HK-2 (cell line): Measurements from ENCODE around the gene P4HTM.
"Not testable (repeated sequence)": the region's sequence is repeated elsewhere in the genome, so short reads cannot be mapped to it uniquely, and the experiment has no call there.

Experiments used
- DNase-seq: peaks from one replicate; pipeline ENCODE4 v3.0.0-alpha.2; 2018; ENCODE audit not compliant: unreplicated experiment

P4HTM gene

DNA sequence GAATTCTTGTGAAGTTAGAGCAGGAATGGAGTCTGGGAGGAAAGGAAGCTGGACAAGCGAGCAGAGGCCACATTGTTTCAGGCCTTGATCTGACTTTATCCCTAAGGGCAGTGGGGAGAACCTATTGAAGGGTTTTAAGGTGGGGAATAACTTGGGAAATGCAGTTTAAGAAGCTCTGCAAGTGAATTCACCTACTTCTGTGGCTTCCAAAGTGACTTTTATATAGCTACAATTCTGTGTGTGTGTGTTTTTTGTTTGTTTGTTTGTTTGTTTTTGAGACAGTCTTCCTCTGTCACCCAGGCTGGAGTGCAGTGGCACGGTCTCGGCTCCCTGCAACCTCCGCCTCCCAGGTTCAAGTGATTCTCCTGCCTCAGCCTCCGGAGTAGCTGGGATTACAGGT is 18.6 kb downstream of the P4HTM start:
- not testable (repeated sequence) for DNase-seq

DNA sequence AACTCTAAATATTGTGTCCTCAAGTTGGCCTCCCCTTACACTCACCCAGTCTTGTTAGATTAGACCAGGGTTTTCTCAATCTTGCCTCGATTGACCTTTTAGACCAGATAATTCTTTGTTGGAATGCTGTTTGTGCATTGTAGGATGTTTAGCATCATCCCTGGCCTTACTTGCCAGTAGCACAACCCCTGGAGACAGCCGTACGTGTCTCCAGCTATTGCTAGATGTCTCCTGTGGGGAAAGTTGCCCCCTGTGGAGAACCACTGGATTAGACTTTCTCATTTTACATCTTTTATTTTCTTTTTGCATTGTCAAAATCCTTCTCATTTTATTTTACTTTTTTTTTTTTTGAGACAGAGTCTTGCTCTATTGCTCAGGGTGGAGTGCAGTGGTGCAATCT is 19.4 kb downstream of the P4HTM start:
- DNase-seq = no peak

DNA sequence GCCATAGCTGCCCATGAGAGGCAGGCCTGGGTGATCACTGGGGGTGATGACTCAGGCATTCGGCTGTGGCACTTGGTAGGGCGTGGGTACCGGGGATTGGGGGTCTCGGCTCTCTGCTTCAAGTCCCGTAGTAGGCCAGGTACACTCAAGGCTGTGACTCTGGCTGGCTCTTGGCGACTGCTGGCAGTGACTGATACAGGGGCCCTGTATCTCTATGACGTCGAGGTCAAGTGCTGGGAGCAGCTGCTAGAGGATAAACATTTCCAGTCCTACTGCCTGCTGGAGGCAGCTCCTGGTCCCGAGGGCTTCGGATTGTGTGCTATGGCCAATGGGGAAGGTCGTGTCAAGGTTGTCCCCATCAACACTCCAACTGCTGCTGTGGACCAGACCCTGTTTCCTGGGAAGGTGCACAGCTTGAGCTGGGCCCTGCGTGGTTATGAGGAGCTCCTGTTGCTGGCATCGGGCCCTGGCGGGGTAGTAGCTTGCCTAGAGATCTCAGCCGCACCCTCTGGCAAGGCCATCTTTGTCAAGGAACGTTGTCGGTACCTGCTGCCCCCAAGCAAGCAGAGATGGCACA is 22.5 kb downstream of the P4HTM start:
- DNase-seq = no peak

DNA sequence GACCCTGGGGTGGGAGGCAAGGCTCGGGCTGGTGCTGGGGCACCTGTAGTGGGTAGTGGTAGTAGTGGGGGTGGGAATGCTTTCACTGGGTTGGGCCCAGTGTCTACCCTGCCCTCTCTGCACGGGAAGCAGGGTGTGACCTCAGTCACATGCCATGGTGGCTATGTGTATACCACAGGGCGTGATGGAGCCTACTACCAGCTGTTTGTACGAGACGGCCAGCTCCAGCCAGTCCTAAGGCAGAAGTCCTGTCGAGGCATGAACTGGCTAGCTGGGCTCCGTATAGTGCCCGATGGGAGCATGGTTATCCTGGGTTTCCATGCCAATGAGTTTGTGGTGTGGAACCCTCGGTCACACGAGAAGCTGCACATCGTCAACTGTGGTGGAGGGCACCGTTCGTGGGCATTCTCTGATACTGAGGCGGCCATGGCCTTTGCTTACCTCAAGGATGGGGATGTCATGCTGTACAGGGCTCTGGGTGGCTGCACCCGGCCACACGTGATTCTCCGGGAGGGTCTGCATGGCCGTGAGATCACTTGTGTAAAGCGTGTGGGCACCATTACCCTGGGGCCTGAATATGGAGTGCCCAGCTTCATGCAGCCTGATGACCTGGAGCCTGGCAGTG is 23.2 kb downstream of the P4HTM start:
- no peak for DNase-seq

DNA sequence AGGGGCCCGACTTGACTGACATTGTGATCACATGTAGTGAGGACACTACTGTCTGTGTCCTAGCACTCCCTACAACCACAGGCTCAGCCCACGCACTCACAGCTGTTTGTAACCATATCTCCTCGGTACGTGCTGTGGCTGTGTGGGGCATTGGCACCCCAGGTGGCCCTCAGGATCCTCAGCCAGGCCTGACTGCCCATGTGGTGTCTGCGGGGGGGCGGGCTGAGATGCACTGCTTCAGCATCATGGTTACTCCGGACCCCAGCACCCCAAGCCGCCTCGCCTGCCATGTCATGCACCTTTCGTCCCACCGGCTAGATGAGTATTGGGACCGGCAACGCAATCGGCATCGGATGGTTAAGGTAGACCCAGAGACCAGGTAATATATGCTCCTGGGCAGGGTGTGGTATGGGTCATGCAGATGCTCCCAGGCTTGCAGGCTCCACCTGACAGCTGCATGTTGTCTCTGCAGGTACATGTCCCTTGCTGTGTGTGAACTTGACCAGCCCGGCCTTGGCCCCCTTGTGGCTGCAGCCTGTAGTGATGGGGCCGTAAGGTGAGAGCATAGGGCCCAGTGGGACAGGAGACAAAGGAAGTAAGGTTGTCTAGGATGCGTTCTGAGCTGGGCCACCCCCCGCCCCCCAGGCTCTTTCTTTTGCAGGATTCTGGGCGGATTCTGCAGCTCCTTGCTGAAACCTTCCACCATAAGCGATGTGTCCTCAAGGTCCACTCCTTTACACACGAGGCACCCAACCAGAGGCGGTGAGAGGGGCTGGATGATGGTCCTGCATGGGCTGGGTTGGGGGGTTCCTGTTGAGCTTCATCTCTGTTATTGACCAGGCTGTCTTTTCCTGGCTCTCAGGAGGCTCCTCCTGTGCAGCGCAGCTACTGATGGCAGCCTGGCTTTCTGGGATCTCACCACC is 24.0 kb downstream of the P4HTM start:
- DNase-seq = no peak

DNA sequence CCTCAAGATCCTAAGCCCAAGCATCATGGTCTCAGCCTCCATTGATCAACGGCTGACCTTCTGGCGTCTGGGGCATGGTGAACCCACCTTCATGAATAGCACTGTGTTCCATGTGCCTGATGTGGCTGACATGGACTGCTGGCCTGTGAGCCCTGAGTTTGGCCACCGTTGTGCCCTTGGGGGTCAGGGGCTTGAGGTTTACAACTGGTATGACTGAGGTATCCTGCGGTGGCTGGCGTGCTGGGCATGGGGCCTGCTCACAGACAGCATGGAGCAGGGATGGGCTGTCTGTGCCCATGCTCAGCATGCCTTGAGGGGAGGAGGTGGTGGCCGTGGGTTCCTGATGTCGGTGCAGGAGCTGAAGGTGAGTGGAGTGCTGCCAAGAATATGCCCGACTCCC is 25.0 kb downstream of the P4HTM start:
- no peak for DNase-seq

DNA sequence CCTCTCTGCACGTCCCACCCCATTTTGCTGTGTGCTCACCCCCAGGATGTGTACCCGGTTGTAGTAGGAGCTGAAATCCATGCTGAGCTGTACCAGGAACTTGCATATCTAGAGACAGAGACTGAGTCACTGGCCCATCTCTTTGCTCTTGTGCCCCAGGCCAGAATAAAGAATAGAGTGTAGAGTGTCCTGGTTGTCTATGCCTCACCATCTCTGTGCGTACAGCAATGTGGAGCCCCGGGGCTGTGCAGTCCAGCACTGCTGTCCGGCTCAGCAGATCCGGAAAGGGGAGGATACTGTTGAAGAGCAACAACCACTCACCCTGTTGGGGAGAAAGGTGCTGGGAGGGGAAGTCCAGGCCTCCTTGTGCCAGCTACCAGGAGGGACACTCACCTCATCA is 25.7 kb downstream of the P4HTM start:
- no peak for DNase-seq

DNA sequence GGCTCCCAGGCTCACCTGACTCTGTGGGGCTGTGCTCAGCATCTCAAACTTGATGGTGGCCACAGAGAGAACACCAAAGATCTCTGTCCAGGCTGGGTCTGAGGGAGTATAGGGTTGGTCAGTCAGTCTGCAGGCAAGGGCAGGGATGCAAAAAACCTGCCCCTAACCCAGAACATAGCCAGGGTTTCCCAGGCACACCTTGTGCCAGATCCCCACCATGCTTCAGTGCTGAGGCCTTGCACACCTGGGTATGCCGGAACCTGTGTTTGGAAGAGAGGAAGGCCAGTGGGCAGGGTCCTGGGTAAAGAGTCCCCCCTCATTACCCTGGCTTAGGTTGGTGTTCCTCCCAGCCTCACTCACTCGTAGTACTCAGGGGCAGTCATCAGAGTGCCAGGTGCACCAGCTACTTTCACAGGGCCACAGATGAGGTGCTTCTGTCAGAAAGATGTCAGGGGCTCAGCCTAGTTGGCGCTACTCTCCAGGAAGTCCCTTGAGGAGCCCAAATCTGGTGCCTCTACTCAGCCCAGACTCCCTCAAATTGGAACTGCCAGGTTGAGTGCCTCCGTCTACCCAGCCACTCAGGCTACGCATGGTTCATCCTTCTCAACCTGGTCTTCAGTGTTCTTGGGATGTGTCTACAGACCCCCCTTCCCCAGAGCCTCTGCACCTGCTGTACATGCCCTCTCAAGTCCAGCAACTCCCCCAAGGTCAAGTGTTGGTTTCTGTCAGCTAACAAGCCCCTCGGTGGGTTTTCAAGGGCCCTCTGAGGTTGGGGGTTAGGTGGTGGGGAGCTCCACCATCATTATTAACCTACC is 26.6 kb downstream of the P4HTM start:
- no peak for DNase-seq

DNA sequence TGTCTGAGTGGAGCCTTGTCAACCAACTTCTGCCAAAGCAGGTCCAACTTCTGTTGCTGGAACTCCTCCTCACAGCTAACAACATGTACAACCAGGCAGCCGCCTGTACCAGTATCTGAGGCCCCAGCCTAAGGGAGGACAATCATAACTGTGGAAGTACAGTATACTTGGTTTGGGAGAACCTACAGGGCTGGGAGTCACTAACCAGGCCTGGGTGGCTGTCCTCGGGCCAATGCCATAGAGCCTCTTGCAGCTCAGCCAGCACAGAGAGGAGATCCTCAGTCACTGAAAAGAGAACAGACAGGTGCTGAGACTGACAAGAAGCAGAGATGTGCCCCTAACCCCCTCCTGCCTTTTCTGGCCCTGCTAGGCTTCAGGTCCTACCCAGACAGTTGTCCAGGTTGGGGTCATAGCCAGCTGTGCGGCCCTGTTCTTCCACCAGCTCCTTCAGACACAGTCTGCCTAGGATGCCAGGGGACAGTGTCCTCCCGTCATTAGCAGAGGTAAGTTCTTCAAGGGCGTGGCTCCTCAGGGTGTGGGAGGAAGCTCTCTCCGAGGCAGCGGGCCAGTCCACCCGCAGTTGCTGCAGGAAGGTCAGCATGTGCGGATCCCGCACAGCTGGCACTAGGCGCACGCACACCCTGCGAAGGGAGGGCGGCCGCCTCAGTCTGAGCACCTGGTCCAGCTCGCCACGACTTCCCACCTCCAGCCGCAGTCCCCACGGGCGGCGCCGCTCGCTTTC is 27.4 kb downstream of the P4HTM start:
- no peak for DNase-seq

DNA sequence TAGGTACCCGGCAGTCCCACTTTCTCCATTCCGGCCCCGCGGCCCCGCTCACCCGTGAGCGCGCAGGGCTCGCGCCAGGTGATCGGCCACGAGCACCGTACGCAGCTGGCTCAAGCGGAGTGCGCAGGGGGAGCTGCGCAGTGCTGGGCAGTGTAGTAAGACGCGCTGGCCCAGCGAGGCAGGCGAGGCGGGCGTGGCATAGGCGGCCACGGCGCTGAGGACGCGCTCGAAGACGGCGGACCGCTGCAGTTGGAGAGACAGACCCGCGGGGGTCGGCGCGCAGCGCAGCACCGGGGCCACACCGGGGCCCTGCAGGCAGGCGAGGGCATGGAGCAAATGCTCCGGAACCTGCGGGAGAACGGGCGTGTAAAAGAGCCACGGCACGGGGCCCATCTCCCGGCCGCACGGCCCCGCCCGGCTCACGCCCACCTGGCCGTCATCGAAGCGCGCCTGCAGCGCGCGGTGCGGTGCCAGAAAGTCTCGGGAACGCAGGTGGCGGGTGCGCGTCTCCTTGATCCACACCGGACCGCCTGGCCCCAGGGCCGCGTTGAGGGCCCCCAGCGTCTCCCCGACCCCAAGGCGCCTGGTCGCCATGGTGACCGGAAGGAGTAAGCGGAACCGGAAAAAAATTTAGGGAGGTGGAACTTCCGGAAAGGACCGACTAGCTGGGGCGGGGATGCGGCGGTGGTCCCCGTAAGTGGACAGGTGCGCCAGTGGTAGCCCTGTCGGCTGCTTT is 28.1 kb downstream of the P4HTM start, which contains the start of gene DALRD3:
TSS of gene DALRD3 (minus strand) at position 610 of the 736 bp plus-strand sequence. CDS start at position 594, 16 bp downstream.
- peak; percentile 58 for DNase-seq

DNA sequence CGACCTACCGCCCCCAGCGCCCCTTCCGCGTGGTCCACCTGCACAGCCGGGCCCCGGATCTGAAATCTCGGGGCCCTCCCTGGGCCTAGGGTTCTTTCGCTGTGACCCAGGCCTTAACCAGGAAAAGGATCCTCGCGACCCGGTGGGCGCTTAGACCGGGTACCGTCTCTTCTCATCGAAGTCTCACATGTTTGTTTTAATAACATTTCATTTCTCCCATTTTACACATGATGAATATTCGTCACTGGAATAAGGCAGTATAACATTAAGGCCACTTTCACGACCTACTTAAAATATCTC is 28.6 kb downstream of the P4HTM start:
- DNase-seq = no peak

DNA sequence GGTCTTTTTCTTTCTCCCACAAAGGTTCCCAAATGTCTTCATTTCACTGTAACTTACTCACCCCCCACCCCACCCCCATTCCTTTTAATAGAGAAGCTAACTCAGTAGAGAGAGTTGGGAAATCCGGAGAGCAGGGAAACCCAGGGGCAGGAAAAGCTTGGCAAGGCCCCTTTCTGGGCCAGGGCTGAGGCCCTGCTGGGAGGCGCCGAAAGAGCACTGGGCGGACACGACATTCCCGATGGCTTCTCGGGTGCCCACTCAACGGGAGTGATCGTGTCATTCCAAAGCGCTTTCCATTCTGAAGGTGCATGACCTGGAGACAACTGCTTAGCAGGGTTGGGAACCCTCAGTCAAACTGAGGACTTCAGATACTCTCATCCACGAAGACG is 29.9 kb downstream of the P4HTM start:
- no peak for DNase-seq

DNA sequence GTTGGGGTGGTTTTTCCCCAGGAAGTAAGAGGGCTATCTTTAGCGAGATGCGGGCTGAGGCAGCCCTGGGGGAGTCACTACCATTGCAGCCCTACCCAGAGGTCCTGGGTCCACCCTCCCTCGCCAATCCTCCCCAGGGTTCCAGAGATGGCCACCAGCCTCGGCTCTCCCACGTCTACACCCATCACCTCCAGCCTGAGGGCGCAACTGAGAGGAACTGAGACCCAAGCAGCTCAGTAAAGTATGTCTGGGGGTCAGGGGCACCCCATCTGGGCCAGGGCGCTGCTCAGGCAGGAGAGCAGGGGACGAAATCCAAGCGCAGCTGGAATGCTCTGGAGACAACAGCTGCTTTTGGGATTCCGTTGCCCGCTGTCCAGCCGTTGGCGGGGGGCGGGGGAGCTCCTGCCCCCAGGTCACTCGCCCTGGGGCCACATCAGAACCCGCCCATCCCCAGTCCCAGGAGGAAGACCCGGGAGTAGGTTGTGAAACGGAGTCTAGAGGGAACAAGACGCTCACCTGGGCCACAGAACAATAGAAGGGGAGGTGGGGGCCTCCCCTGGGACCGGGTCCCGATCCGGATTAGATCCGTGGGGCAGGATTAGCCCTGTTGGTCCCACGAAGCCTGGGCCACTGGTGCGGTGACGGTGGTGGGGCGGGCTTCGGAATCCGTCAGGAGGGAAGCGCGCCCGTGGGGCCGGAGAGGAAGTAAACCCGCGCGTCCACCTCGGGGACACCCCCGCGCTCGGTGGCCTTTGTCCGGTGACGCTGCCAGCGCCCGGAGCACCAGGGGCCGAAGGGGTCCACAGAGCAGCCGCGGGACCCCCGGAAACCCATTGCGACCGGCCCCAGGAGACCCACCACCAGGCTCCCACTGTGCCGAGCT is 30.5 kb downstream of the P4HTM start:
- no peak for DNase-seq

DNA sequence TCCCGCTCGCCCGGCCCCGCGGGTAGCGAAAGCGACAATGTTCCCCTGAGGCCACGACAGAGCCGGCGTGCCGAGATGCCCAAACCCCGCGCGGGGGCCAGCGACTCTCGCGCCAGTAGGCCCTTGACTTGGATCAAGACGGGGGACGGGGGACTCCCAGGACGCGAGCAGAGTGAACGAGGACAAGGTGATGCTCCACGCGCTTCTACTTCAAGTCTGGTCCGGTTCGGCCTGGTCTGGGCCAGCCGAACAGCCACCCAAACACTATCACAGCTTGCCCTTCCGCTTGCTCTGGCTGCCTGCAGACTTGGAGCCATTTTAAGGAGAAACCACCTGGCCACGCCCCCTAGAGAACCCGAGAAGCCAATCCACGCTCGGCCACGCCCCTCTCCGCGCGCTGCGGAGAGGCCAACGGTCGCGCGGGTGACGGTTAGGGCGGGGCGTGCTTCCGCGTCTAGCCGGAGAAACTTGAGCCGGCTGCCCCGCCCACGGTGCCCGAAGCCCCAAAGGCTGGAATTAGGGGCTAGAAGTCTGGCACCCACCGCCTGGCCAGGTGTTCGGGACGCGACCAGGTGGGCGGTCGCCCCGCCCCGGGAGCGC is 31.3 kb downstream of the P4HTM start:
- peak; percentile 96 for DNase-seq

DNA sequence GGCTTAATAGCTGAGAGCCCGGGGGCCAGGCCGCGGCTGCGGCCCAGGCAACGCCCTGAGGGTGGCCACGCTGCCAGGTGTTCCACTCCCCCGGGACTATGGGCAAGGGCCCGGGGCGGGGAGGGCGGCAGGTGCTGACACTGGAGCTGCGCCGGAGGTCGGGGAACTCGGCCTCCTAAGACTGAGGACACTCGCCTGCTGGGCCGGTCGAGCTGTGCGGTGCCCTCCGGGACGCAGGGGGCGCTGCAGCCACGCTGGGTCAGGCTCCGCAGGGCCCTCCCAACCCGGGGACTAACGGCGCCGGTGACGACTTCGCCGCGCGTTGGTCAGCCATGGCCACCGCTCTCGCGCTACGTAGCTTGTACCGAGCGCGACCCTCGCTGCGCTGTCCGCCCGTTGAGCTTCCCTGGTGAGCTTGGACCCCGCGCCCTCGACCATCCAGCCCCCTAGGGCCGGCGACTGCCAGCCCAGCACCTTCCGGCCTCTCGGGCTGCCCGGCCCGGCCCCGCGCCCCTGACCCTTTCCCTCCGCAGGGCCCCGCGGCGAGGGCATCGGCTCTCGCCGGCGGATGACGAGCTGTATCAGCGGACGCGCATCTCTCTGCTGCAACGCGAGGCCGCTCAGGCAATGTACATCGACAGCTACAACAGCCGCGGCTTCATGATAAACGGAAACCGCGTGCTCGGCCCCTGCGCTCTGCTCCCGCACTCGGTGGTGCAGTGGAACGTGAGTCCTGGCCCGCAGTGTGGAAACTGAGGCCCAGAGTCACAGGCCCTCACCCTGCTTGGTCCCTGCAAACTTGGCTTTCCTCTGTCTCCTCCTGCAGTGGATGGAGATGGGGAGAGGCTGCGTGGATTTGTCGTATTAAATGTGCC is 32.0 kb downstream of the P4HTM start, which contains the start of gene NDUFAF3:
TSS of gene NDUFAF3 (plus strand) at position 309 of the 875 bp plus-strand sequence. CDS start at position 333, 24 bp downstream.
- peak; percentile 90 for DNase-seq

DNA sequence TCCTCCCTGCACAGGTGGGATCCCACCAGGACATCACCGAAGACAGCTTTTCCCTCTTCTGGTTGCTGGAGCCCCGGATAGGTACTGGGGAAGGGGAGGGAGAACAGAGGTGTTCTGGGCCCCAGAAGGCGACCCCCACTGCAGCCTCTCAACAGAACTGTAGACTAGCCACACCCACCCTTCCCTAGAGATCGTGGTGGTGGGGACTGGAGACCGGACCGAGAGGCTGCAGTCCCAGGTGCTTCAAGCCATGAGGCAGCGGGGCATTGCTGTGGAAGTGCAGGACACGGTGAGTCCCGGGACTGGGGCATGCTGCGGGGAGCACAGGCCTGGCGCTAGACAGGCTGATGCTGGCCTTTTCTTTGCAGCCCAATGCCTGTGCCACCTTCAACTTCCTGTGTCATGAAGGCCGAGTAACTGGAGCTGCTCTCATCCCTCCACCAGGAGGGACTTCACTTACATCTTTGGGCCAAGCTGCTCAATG is 32.7 kb downstream of the P4HTM start:
- no peak for DNase-seq

DNA sequence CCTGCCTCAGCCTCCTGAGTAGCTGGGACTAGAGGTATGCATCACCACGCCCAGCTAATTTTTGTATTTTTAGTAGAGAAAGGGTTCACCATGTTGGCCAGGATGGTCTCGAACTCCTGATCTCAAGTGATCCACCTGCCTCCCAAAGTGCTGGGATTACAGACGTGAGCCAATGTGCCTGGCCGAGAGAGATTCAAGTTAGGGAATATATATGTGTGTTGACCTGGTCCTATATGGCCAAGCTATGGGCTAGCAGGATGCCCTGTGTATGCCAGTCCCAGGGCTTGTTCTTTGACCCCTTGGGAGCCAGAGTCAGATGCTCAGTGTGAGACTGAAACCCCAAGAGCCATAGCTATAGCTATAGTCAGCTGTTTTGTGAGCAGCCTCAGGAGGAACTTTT is 33.7 kb downstream of the P4HTM start:
- no peak for DNase-seq

DNA sequence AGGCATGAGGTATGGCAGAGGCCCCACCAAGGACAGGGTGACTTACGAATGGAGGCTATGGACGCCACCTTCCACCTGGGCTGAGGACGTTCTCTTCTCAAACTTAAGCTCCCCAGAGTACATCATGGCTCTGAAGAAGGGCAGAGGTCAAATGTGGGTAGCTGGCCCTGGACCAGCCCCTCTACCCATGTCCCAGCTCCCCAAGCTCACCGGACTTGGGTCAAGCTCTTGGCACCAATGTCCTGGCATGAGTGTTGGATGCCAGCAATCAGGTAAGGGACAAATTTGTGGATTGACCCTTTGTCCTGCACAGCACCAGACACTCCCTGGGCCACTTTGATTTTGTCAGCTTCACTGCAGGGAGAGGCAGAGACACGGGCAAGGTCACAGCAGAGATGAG is 34.4 kb downstream of the P4HTM start:
- no peak for DNase-seq
